ENCODE data around the gene ADGRF3.

- TF ChIP-seq POLR2A (IDR thresholded peaks at IDR 0.05) (peak; percentile 77 to 86), CTCF (IDR thresholded peaks at IDR 0.05) (no peak)
Observed at GRCh38 chr2:26345545-26346453, 790 bp downstream of the ADGRF3 start, which contains the start of gene SELENOI.

Measured in Peyer's patch (tissue), 4 donors.